ENCODE results near the gene TENT4A. TPM values are rescaled to one million over a fixed set of nuclear protein-coding genes. Genes with fewer than 3 reads are reported as not detected.
A peak's percentile ranks its signal among the peaks of the same experiment; 100 is the strongest.

The TENT4A gene
- total and polyA plus RNA-seq, 2 of the 4 experiments (the other 2 are of a cell fraction): 5.9 to 17.2 TPM

DNA sequence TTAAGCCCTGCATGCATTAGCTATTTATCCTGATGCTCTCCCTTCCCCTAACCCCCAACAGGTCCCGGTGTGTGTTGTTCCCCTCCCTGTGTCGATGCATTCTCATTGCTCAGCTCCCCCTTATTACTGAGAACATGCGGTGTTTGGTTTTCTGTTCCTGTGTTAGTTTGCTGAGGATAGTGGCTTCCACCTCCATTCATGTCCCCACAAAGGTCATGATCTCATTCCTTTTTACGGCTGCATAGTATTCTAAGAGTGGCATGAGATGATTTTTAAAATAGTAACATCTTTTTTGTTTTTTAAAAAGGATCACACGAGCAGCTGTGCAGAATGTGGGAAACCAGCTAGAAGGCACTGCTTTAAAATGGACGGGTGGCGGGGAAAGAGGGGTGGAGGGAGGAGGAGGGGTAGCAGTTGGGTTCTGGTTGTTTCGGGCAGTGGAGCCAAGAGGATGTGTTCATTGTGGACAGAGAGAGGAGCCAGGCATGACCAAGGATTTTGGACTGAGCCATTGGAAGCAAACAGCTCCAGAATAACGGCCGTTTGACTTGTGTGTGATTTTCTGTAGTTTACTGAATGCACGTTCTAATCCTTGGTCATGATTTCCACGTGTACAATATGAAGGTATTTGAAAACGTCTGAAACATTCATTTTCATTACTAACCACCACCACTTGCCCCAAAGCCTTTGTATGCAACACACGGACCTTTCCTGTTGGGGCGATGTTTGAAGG lies 1.7 kb upstream of the TENT4A start:
- Histone ChIP-seq H3K4ac (ENCODE audit: low read depth, low read length) (peak overlapping the region; percentile 93), H4K5ac (ENCODE audit: low read depth, low read length) (peak overlapping the region; percentile 65; the same call in 1 of the 2 replicates), H3K18ac (ENCODE audit: low read depth, low read length) (peak overlapping the region; percentile 56; the same call in 1 of the 2 replicates), H2AK9ac (replicated peaks; ENCODE audit: low read depth, low read length, poor library complexity) (peak overlapping the region; percentile 97), H2BK5ac (ENCODE audit: low read depth, low read length, poor library complexity, severe bottlenecking) (peak overlapping the region; percentile 93), H3K4me2 (ENCODE audit: low read depth, low read length) (peak overlapping the region; percentile 96), H2AFZ (replicated peaks; ENCODE audit: low read length, poor library complexity) (peak overlapping the region; percentile 96), H3K4me1 (ENCODE audit: control insufficient read depth, insufficient read depth, low read length) (peaks cover 12% of the 10 kb centered on the region), H3K9me3 (ENCODE audit: control insufficient read depth, insufficient read depth, low read length) (no peaks in the 10 kb centered on the region), H2BK20ac (ENCODE audit: low read depth, low read length) (peak overlapping the region; percentile 82; the same call in 1 of the 2 replicates), H3K27ac (ENCODE audit: insufficient read depth, low read length) (peak overlapping the region; percentile 88), H2BK120ac (ENCODE audit: low read depth, low read length) (peak overlapping the region; percentile 74; the same call in 1 of the 2 replicates), H3K27me3 (ENCODE audit: control insufficient read depth, insufficient read depth, low read length) (no peaks in the 10 kb centered on the region), H3K56ac (ENCODE audit: extremely low read depth, insufficient read depth, low read length) (peak overlapping the region; percentile 66; the same call in 1 of the 2 replicates), H4K20me1 (ENCODE audit: insufficient read depth, low read length) (peaks cover 25% of the 10 kb centered on the region), H3K14ac (replicated peaks; ENCODE audit: low read depth, low read length) (peak overlapping the region; percentile 95), H3K4me3 (ENCODE audit: insufficient read depth, low read depth, low read length) (peak overlapping the region; percentile 78), H3K9ac (ENCODE audit: low read depth, low read length) (peak overlapping the region; percentile 60), H3K79me1 (ENCODE audit: low read depth in 1 of 2, low read length in 2 of 2) (peaks cover 4 to 28% of the 10 kb centered on the region in 2 experiments; a peak in 3 of 4 replicates), H3K9me1 (ENCODE audit: insufficient read depth, low read length) (peaks cover 21% of the 10 kb centered on the region), H2BK15ac (ENCODE audit: low read depth, low read length) (peak overlapping the region; percentile 23; the same call in 2 of the 3 replicates), H3K36me3 (ENCODE audit: control insufficient read depth, insufficient read depth, low read length) (no peaks in the 10 kb centered on the region), H4K91ac (ENCODE audit: insufficient read depth, low read depth, low read length) (peak overlapping the region; percentile 78), H4K8ac (ENCODE audit: low read depth in 2 of 2, low read length in 2 of 2) (peak overlapping the region; percentile 44 to 45; a peak in 3 of 4 replicates), H2AK5ac (ENCODE audit: low read depth, low read length) (peak overlapping the region; percentile 87), H3K23ac (ENCODE audit: low read depth, low read length) (peak overlapping the region; percentile 99)
- no TSS peak for BruUV-seq (replicated peaks)
- DNase-seq: peak; percentile 73
- POLR2A ChIA-PET (ENCODE audit: unreplicated experiment): no interaction called here
- intact Hi-C loops (cut with micrococcal nuclease): loop anchor here (2.0 to 5.0 kb wide), 3 partner anchors 21 to 79 kb away; partner anchors contain the start of genes NSUN2 and SRD5A1
- WGBS, 2 experiments (ENCODE audit: extremely low coverage in 2 of 2, insufficient read length in 1 of 2): 69% methylated on average over 3 of the region's 15 CpGs; no CpG with 5 or more reads in 1 of the 2 experiments
- dilution Hi-C loops (cut with HindIII; ENCODE audit: low sequenced_read_pairs, unreplicated experiment): no loop called here
- in situ Hi-C loops (cut with MboI; ENCODE audit: low sequenced_read_pairs): no loop called here
- TF ChIP-seq POLR2A (IDR thresholded peaks at IDR 0.05; ENCODE audit: low read depth, low read length) (no peak), CEBPB (IDR thresholded peaks at IDR 0.05; ENCODE audit: low read depth, low read length) (peak; percentile 37; the same call in 1 of the 2 replicates), SMC3 (IDR thresholded peaks at IDR 0.05; ENCODE audit: low read depth, low read length) (0 out of 2 replicates have a peak, but pooled peaks have one; percentile 2)
- CTCF ChIA-PET: interaction anchor here (1.0 kb wide), 1 partner anchor 12 kb away, joined by 3 read pairs; no protein-coding TSS in a partner anchor
- ATAC-seq (ENCODE audit: low read depth): no peak
